ENCODE data around the gene SND1. TPM values are rescaled to one million over a fixed set of nuclear protein-coding genes. Genes with fewer than 3 reads are reported as not detected.

Gene SND1
- total RNA-seq, 6 experiments from 2014 or later: 77.5 to 150 (median 126) TPM

DNA sequence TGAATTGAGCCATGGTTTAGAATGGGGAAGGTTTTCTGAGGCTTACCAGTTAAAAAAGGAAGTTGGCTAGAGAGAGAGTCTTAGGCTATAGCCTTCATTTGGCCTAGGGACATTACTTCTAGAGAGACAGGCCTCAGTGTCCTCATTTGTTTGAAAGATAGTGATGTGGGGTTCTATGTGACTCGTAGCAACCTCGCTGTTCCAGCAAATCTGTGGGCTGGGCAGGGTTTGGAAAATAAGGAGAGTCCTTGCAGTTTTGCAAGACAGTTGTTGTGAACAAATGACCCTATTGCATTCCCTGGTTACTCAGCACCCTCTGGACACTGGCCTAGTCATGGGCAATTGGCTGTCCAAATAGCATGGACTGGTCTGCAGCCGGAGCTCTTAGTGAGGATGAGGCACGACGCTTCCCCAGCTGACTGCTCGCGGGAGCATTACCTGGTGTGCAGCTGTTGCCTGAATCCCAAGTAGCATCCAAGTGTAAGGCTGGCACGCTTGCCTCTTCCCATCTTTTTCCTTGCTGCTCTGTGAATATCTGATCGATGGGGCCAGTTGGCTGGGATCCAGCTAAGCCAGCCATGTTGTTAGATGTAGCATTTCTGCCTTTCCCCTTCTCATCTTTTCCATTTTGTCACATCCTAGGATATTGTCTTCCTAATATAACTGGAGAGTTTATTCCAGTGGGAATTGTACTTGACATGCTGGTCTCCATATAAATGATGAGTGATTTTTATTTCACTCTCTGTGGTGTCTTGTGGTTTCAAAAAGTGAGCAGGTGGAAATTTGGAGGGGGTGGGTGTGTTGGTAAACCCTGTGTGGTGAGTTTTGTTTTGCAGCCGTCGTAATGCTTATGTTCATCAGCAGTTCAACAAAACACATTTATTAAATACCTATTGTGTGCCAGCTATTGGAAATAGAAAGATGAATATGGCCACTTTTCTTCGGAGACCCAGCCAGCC, 99.8 kb downstream of the SND1 start:
- TF ChIP-seq, protein P1, sequence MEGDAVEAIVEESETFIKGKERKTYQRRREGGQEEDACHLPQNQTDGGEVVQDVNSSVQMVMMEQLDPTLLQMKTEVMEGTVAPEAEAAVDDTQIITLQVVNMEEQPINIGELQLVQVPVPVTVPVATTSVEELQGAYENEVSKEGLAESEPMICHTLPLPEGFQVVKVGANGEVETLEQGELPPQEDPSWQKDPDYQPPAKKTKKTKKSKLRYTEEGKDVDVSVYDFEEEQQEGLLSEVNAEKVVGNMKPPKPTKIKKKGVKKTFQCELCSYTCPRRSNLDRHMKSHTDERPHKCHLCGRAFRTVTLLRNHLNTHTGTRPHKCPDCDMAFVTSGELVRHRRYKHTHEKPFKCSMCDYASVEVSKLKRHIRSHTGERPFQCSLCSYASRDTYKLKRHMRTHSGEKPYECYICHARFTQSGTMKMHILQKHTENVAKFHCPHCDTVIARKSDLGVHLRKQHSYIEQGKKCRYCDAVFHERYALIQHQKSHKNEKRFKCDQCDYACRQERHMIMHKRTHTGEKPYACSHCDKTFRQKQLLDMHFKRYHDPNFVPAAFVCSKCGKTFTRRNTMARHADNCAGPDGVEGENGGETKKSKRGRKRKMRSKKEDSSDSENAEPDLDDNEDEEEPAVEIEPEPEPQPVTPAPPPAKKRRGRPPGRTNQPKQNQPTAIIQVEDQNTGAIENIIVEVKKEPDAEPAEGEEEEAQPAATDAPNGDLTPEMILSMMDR (IDR thresholded peaks at IDR 0.05): no peak
- no peak for TF ChIP-seq POLR2A (IDR thresholded peaks at IDR 0.05)
- peak overlapping the region in 1 of 3 donors; percentile 55 for H3K27ac ChIP-seq
- no peaks in the 10 kb centered on the region for H3K36me3 ChIP-seq
- peaks cover 0 to 45% (median 17%) of the 10 kb centered on the region in 4 donors for H3K4me1 ChIP-seq
- 52% methylated on average over 8 of the region's 12 CpGs for WGBS (ENCODE audit: insufficient coverage, low coverage, low lambda C conversion rate, missing lambda C conversion rate)
- no peaks in the 10 kb centered on the region for H3K9me3 ChIP-seq
- intact Hi-C loops (cut with DNase I): no loop called here
- H3K27me3 ChIP-seq: no peaks in the 10 kb centered on the region
- ATAC-seq (peak; percentile 53 to 82 (median 64)), DNase-seq (peak; percentile 29 to 71 (median 58))
- no peak overlapping the region for H3K4me3 ChIP-seq

GRCh38 chr7:127752829-127753228, 100.8 kb downstream of the SND1 start:
- ATAC-seq: peak; percentile 67 to 86 (median 78)
- peak in 1 of 3 donors; percentile 47 for DNase-seq
- no peaks in the 10 kb centered on the region for H3K36me3 ChIP-seq
- peaks cover 0 to 45% (median 17%) of the 10 kb centered on the region in 4 donors for H3K4me1 ChIP-seq
- 40% methylated on average over 1 of the region's 1 CpG for WGBS (ENCODE audit: insufficient coverage, low coverage, low lambda C conversion rate, missing lambda C conversion rate)
- intact Hi-C loops (cut with DNase I): no loop called here
- no peak for TF ChIP-seq POLR2A (IDR thresholded peaks at IDR 0.05)
- TF ChIP-seq, protein P1 (IDR thresholded peaks at IDR 0.05): no peak
- no peaks in the 10 kb centered on the region for H3K9me3 ChIP-seq
- no peak overlapping the region for H3K4me3 ChIP-seq
- peak overlapping the region in 2 of 3 donors; percentile 32 to 55 for H3K27ac ChIP-seq
- no peaks in the 10 kb centered on the region for H3K27me3 ChIP-seq

DNA sequence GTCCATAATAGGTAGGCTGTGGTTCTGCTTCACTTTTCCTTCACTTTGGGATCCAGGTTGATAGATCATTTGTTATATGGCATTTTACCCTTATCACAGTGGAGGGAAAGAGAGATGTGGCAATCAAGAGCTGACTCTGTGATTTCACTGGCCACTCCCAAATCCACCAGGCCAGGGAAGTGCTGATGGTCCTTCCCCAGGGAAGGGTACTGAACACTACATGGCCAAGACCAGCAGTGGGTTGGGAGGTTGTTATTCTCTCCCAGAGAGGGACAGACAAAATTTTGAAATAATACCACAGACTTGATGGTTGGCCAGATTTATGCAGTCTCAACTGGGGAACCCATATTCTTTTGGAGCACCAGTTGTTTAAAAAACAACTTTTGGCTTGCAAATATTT, 102.5 kb downstream of the SND1 start:
- peak; percentile 16 to 44 (median 36) for ATAC-seq
- H3K27me3 ChIP-seq: no peaks in the 10 kb centered on the region
- no peaks in the 10 kb centered on the region for H3K9me3 ChIP-seq
- intact Hi-C loops (cut with DNase I): no loop called here
- H3K27ac ChIP-seq: peak overlapping the region in 1 of 3 donors; percentile 55
- no peak for DNase-seq
- no peaks in the 10 kb centered on the region for H3K36me3 ChIP-seq
- peaks cover 0 to 59% (median 19%) of the 10 kb centered on the region in 4 donors for H3K4me1 ChIP-seq
- H3K4me3 ChIP-seq: no peak overlapping the region
- TF ChIP-seq, protein P1 (IDR thresholded peaks at IDR 0.05): no peak
- TF ChIP-seq POLR2A (IDR thresholded peaks at IDR 0.05): no peak

- intact Hi-C loops (cut with DNase I): no loop called here
- 85% methylated on average over 6 of the region's 6 CpGs for WGBS (ENCODE audit: insufficient coverage, low coverage, low lambda C conversion rate, missing lambda C conversion rate)
- no peak for ATAC-seq
- H3K4me3 ChIP-seq: no peak overlapping the region
- H3K36me3 ChIP-seq: no peaks in the 10 kb centered on the region
- peaks cover 0 to 59% (median 22%) of the 10 kb centered on the region in 4 donors for H3K4me1 ChIP-seq
- no peaks in the 10 kb centered on the region for H3K27me3 ChIP-seq
- no peaks in the 10 kb centered on the region for H3K9me3 ChIP-seq
- no peak for DNase-seq
- TF ChIP-seq, protein P1 (IDR thresholded peaks at IDR 0.05): no peak
- no peak for TF ChIP-seq POLR2A (IDR thresholded peaks at IDR 0.05)
- no peak overlapping the region for H3K27ac ChIP-seq
Measured at GRCh38 chr7:127755521-127755920, 103.5 kb downstream of the SND1 start.

All from right lobe of liver (tissue), 6 donors.